ENCODE results near the gene E4F1. TPM values are rescaled to one million over a fixed set of nuclear protein-coding genes. Genes with fewer than 3 reads are reported as not detected.
A peak's percentile ranks its signal among the peaks of the same experiment; 100 is the strongest.

Gene E4F1
- total RNA-seq, 2 experiments from 2014 or later, result 31.8 to 33.8 TPM

GRCh38 chr16:2208308-2208707 is 15.1 kb upstream of the E4F1 start:
- intact Hi-C loops (cut with DNase I, micrococcal nuclease), result loop anchor here (5.0 kb wide), 2 partner anchors 44 to 161 kb away; partner anchors contain the start of genes ECI1 (in 1 of the 2), NTHL1 (in 1 of the 2) and TSC2 (in 1 of the 2)
- ATAC-seq (ENCODE audit: poor library complexity) (no peak), DNase-seq (no peak)
- H3K27me3 Mint-ChIP-seq, result no peaks in the 10 kb centered on the region
- TF ChIP-seq CTCF (IDR thresholded peaks at IDR 0.05), result no peak
- H3K9me3 Mint-ChIP-seq, result no peaks in the 10 kb centered on the region
- Histone ChIP-seq H3K27me3 (ENCODE audit: control insufficient read depth in 1 of 2, insufficient read depth in 2 of 2, low read length in 2 of 2) (no peaks in the 10 kb centered on the region), H3K9me3 (ENCODE audit: control insufficient read depth in 1 of 2, insufficient read depth in 1 of 2, low read length in 2 of 2) (no peaks in the 10 kb centered on the region), H3K4me3 (ENCODE audit: low read length) (no peak overlapping the region), H3K4me1 (ENCODE audit: insufficient read depth, low read length) (peaks cover 35% of the 10 kb centered on the region), H3K27ac (ENCODE audit: low read depth in 1 of 2, low read length in 2 of 2) (no peak overlapping the region), H3K36me3 (ENCODE audit: insufficient read depth, low read length) (peaks cover 32% of the 10 kb centered on the region)
- ChIA-PET POLR2A (no interaction called here), CTCF (no interaction called here)
- peaks cover 21% of the 10 kb centered on the region for H3K4me1 Mint-ChIP-seq (ENCODE audit: low read depth)
- H3K4me3 Mint-ChIP-seq, result peak overlapping the region; percentile 62
- H3K36me3 Mint-ChIP-seq (ENCODE audit: low read depth), result peaks cover 16% of the 10 kb centered on the region
- H3K27ac Mint-ChIP-seq, result no peak overlapping the region

GRCh38 chr16:2208772-2209171 is 14.6 kb upstream of the E4F1 start:
- H3K9me3 ChIP-seq (ENCODE audit: control insufficient read depth in 1 of 2, insufficient read depth in 1 of 2, low read length in 2 of 2), result no peaks in the 10 kb centered on the region
- intact Hi-C loops (cut with DNase I, micrococcal nuclease), result loop anchor here (5.0 kb wide), 2 partner anchors 44 to 161 kb away; partner anchors contain the start of genes ECI1 (in 1 of the 2), NTHL1 (in 1 of the 2) and TSC2 (in 1 of the 2)
- no peak for ATAC-seq (ENCODE audit: poor library complexity)
- TF ChIP-seq CTCF (IDR thresholded peaks at IDR 0.05), result no peak
- POLR2A ChIA-PET, result no interaction called here
- peaks cover 24% of the 10 kb centered on the region for H3K4me1 Mint-ChIP-seq (ENCODE audit: low read depth)
- DNase-seq, result no peak
- H3K27ac Mint-ChIP-seq, result no peak overlapping the region
- H3K36me3 ChIP-seq (ENCODE audit: insufficient read depth, low read length), result peaks cover 32% of the 10 kb centered on the region
- H3K36me3 Mint-ChIP-seq (ENCODE audit: low read depth), result peaks cover 16% of the 10 kb centered on the region
- no peaks in the 10 kb centered on the region for H3K9me3 Mint-ChIP-seq
- no peak overlapping the region for H3K4me3 ChIP-seq (ENCODE audit: low read length)
- H3K27me3 ChIP-seq (ENCODE audit: control insufficient read depth in 1 of 2, insufficient read depth in 2 of 2, low read length in 2 of 2), result no peaks in the 10 kb centered on the region
- H3K4me1 ChIP-seq (ENCODE audit: insufficient read depth, low read length), result peaks cover 40% of the 10 kb centered on the region
- H3K27me3 Mint-ChIP-seq, result no peaks in the 10 kb centered on the region
- no peak overlapping the region for H3K4me3 Mint-ChIP-seq
- H3K27ac ChIP-seq (ENCODE audit: low read depth in 1 of 2, low read length in 2 of 2), result no peak overlapping the region
- CTCF ChIA-PET, result no interaction called here

DNA sequence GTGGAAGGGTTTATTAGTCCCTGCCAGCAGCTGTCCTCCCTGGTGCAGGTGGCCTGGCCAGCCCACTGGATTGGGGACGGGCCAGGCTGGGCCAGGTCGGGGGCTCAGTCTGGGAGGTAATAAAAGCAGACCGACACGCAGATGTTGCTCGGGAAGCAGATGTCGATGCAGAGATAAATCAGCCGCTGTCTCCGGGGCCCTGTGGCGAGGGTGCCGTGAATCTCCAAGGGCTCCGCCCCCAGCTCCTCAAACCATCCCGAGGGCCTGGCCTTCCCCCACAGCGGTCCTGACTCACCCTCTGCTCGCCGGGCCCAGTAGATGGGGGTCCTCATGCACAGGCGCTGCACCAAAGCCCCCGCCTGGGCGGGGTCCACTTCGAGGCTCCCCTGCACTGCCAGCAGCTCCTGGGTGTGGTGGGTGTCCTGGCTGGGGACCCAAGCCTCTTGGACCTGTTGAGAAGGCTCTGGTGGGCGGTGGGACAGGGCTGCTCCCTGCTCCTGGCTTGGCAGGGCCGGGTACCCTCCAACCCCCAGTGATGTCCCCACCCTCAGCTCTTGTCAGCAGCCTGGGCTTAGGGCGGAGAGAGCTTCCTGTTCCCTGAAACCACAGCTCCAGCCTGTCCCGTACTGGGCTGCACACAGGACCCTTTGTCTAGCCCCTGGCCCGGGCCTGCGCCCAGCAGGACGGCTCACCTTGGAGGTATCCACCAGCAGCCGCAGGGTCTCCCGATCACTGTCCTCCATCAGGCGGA is 14.0 kb upstream of the E4F1 start:
- TF ChIP-seq CTCF (IDR thresholded peaks at IDR 0.05), result no peak
- Mint-ChIP-seq H3K27ac (no peak overlapping the region), H3K27me3 (no peaks in the 10 kb centered on the region), H3K36me3 (ENCODE audit: low read depth) (peaks cover 16% of the 10 kb centered on the region), H3K9me3 (no peaks in the 10 kb centered on the region), H3K4me3 (peak overlapping the region; percentile 11), H3K4me1 (ENCODE audit: low read depth) (peaks cover 23% of the 10 kb centered on the region)
- no peak overlapping the region for H3K4me3 ChIP-seq (ENCODE audit: low read length)
- ChIA-PET CTCF (no interaction called here), POLR2A (no interaction called here)
- H3K27ac ChIP-seq (ENCODE audit: low read depth in 1 of 2, low read length in 2 of 2), result no peak overlapping the region
- DNase-seq (no peak), ATAC-seq (ENCODE audit: poor library complexity) (no peak)
- peaks cover 42% of the 10 kb centered on the region for H3K4me1 ChIP-seq (ENCODE audit: insufficient read depth, low read length)
- intact Hi-C loops (cut with DNase I, micrococcal nuclease), result loop anchor here (5.0 to 10.0 kb wide), 3 partner anchors 43 to 795 kb away; partner anchors contain the start of genes ECI1 (in 1 of the 2), NTHL1 (in 1 of the 2), TSC2 (in 1 of the 2) and UNKL (in 1 of the 2)
- H3K36me3 ChIP-seq (ENCODE audit: insufficient read depth, low read length), result peaks cover 32% of the 10 kb centered on the region
- H3K27me3 ChIP-seq (ENCODE audit: control insufficient read depth in 1 of 2, insufficient read depth in 2 of 2, low read length in 2 of 2), result no peaks in the 10 kb centered on the region
- no peaks in the 10 kb centered on the region for H3K9me3 ChIP-seq (ENCODE audit: control insufficient read depth in 1 of 2, insufficient read depth in 1 of 2, low read length in 2 of 2)
